GM12891 (cell line): Measurements from ENCODE around the gene UBE2E1.

Experiments used
- PAX5 ChIP-seq: IDR thresholded peaks from 2 replicates; pipeline ENCODE4 v1.6.1; 2011; ENCODE audit warnings: low read length, moderate library complexity, mild to moderate bottlenecking; ENCODE audit not compliant: insufficient read depth, severe bottlenecking
- POLR2A ChIP-seq: IDR thresholded peaks from 2 replicates; pipeline ENCODE4 v1.6.1; 2011; ENCODE audit warnings: low read depth, low read length, control low read depth
- POLR2AphosphoS5 ChIP-seq: IDR thresholded peaks from 2 replicates; pipeline ENCODE4 v1.6.1; 2011; ENCODE audit warnings: low read depth, low read length, control low read depth
- SPI1 ChIP-seq: IDR thresholded peaks from 2 replicates; pipeline ENCODE4 v1.6.1; 2011; ENCODE audit warnings: low read depth, low read length, control low read depth
- TAF1 ChIP-seq: IDR thresholded peaks from 2 replicates; pipeline ENCODE4 v1.6.1; 2011; ENCODE audit warnings: low read depth, low read length, control low read depth

- TF ChIP-seq POLR2AphosphoS5: no peak
- TF ChIP-seq POLR2A: no peak
- no peak for TF ChIP-seq TAF1
- TF ChIP-seq PAX5: no peak
- TF ChIP-seq SPI1: no peak
Observed at GRCh38 chr3:23880703-23881339, 75.1 kb downstream of the UBE2E1 start.
